CD4-positive, alpha-beta memory T cell (primary cell): ENCODE data around the gene ORM2. TPM values are rescaled to one million over a fixed set of nuclear protein-coding genes. Genes with fewer than 3 reads are reported as not detected.
"Not testable (repeated sequence)": the region's sequence is repeated elsewhere in the genome, so short reads cannot be mapped to it uniquely, and the experiment has no call there.

Experiments
- CTCF ChIA-PET: fragments of 350-600 bp; sonication (Branson Sonifier 250); formaldehyde crosslinking; loops from one replicate; lab custom pipeline; 2021; ENCODE audit warnings: inconsistent platforms; ENCODE audit not compliant: partially characterized antibody; lab: Charles Lee
- POLR2A ChIA-PET: fragments of 350-600 bp; sonication (Branson Sonifier 250); formaldehyde crosslinking; loops from one replicate; lab custom pipeline; 2021; ENCODE audit not compliant: partially characterized antibody; lab: Charles Lee
- DNase-seq, 5 donors: peaks; one replicate each; pipeline versions ENCODE4 v3.0.0 to v3.0.0-alpha.2; 2020 to 2022; ENCODE audit warnings: mixed read lengths in 1 of 5
- H3K27ac ChIP-seq: one replicate; pipeline ENCODE4 v1.7.0; 2013; ENCODE audit warnings: low read depth, low read length
- H3K27me3 ChIP-seq: 2 replicates; pipeline ENCODE4 v1.7.0; 2013; ENCODE audit warnings: mild to moderate bottlenecking, low read length, moderate library complexity; ENCODE audit not compliant: insufficient read depth
- H3K36me3 ChIP-seq: 2 replicates; pipeline ENCODE4 v1.7.0; 2013; ENCODE audit warnings: mild to moderate bottlenecking, low read length, moderate library complexity; ENCODE audit not compliant: insufficient read depth
- H3K4me1 ChIP-seq: 2 replicates; pipeline ENCODE4 v1.7.0; 2013; ENCODE audit warnings: mild to moderate bottlenecking, low read length, moderate library complexity; ENCODE audit not compliant: insufficient read depth
- H3K4me3 ChIP-seq, 2 donors: one replicate each; pipeline ENCODE4 v1.7.0; 2013; ENCODE audit warnings: low read length in 2 of 2, mild to moderate bottlenecking in 1 of 2
- H3K9me3 ChIP-seq, 2 donors: one replicate each; pipeline ENCODE4 v1.7.0; 2013; ENCODE audit warnings: low read length in 2 of 2, control low read depth in 1 of 2; ENCODE audit not compliant: control insufficient read depth in 1 of 2
- H3K27ac Mint-ChIP-seq, 7 donors: one replicate each; pipeline ENCODE4 v1.8.0; 2020 to 2021; ENCODE audit warnings: mixed read lengths in 7 of 7, mild to moderate bottlenecking in 6 of 7, inconsistent platforms in 3 of 7, moderate library complexity in 3 of 7
- H3K27me3 Mint-ChIP-seq, 2 donors: one replicate each; pipeline ENCODE4 v1.8.0; 2020 to 2021; ENCODE audit warnings: mixed read lengths in 2 of 2
- H3K36me3 Mint-ChIP-seq, 2 donors: one replicate each; pipeline ENCODE4 v1.8.0; 2020 to 2021; ENCODE audit warnings: mixed read lengths in 2 of 2, inconsistent platforms in 1 of 2, mild to moderate bottlenecking in 1 of 2
- H3K4me1 Mint-ChIP-seq, 4 donors: one replicate each; pipeline ENCODE4 v1.8.0; 2020 to 2021; ENCODE audit warnings: mixed read lengths in 4 of 4, mild to moderate bottlenecking in 1 of 4
- H3K4me3 Mint-ChIP-seq, 8 donors: one replicate each; pipeline ENCODE4 v1.8.0; 2020 to 2021; ENCODE audit warnings: mixed read lengths in 8 of 8, mild to moderate bottlenecking in 7 of 8, moderate library complexity in 6 of 8, inconsistent platforms in 3 of 8
- H3K9me3 Mint-ChIP-seq, 8 donors: one replicate each; pipeline ENCODE4 v1.8.0; 2020 to 2021; ENCODE audit warnings: mixed read lengths in 8 of 8, mild to moderate bottlenecking in 5 of 8, inconsistent platforms in 3 of 8, moderate library complexity in 1 of 8
- intact Hi-C: fragments of 100-400 bp; cut with micrococcal nuclease; formaldehyde crosslinking; loops from one replicate; pipeline ENCODE4 v1.15.1; 2023
- polyA plus RNA-seq, 2 donors: library from polyadenylated mRNA; unstranded; fragments of 300-500 nt; fragmentation: Illumina TruSeq; gene quantifications; one replicate each; pipeline ENCODE4 v1.2.3, GENCODE V29; 2021
- total RNA-seq, 2 experiments: library from RNA; stranded (reverse); gene quantifications; one replicate each; pipeline ENCODE4 v1.2.3, GENCODE V29; 2021

ORM2 gene
- not detected for total RNA-seq
- polyA plus RNA-seq: not detected

GRCh38 chr9:114329625-114330022 is at the start of gene ORM2:
ORM2 (plus strand) TSS chr9:114329869; CDS start chr9:114329905, 36 bp downstream.
- DNase-seq, POLR2A ChIA-PET, CTCF ChIA-PET, H3K27me3 ChIP-seq, H3K4me3 ChIP-seq, H3K9me3 Mint-ChIP-seq, H3K4me1 ChIP-seq, H3K36me3 ChIP-seq, H3K27me3 Mint-ChIP-seq, H3K27ac ChIP-seq, H3K4me3 Mint-ChIP-seq, H3K36me3 Mint-ChIP-seq, H3K9me3 ChIP-seq: not testable (repeated sequence)
- intact Hi-C loops: loop anchor here (10.0 kb wide), 1 partner anchor 175 kb away; the partner anchor contains the start of gene WHRN
- Mint-ChIP-seq H3K4me1 (peaks cover 7 to 22% (median 16%) of the 10 kb centered on the region in 4 donors), H3K27ac (peak within 1 kb of the TSS in 5 of 7 donors; percentile 43 to 93 (median 48))

GRCh38 chr9:114280636-114281472 is 48.8 kb upstream of the ORM2 start:
- H3K27me3 ChIP-seq: no peaks in the 10 kb centered on the region
- no peak overlapping the region for H3K4me3 Mint-ChIP-seq
- intact Hi-C loops: no loop called here
- no peak overlapping the region for H3K27ac ChIP-seq
- H3K4me1 ChIP-seq: no peaks in the 10 kb centered on the region
- no peak for DNase-seq
- no peaks in the 10 kb centered on the region for H3K9me3 ChIP-seq
- peak overlapping the region in 1 of 7 donors; percentile 2 for H3K27ac Mint-ChIP-seq
- ChIA-PET CTCF (no interaction called here), POLR2A (no interaction called here)
- peaks cover 0 to 3% (median 0%) of the 10 kb centered on the region in 8 donors for H3K9me3 Mint-ChIP-seq
- no peaks in the 10 kb centered on the region for H3K36me3 ChIP-seq
- no peak overlapping the region for H3K4me3 ChIP-seq
- peaks cover 0 to 1% of the 10 kb centered on the region in 2 donors for H3K27me3 Mint-ChIP-seq
- H3K4me1 Mint-ChIP-seq: no peaks in the 10 kb centered on the region
- H3K36me3 Mint-ChIP-seq: no peaks in the 10 kb centered on the region

DNA sequence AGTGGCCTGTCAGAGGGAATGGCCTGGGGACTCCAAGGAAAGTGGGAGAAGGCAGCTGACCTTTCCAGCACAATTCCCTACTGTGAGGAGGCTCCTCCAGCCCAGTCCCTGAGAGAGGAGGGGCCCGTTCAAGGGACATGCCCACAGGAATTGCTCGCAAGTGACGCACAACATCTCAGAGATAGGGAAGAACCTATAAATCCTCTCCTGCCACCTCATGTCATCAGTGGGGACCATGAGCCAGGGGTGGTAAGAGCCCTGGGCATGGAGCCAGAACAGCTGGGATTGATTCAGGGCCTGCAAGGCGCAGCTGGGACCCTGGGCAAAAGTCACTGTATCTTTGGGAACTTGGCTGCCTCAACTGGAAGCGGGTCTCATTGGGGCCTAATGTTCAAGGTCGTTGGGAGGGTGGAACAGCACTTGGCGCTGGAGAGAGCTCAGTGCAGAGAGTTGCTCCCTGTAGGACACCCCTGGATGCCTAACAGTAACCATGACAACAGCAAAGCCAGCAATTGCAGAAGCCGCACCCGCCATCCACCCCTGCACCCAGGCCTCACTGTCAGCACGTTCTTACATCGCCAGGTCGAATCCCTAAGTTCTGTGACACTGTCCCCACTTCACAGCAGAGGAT is 48.1 kb upstream of the ORM2 start:
- H3K4me1 ChIP-seq: no peaks in the 10 kb centered on the region

GRCh38 chr9:114282104-114282485 is 47.6 kb upstream of the ORM2 start:
- intact Hi-C loops: no loop called here
- ChIA-PET CTCF (interaction anchor here (0.7 kb wide), 1 partner anchor 9 kb away, joined by 3 read pairs; no protein-coding TSS in a partner anchor), POLR2A (no interaction called here)
- Histone ChIP-seq H3K4me1 (no peaks in the 10 kb centered on the region), H3K9me3 (no peaks in the 10 kb centered on the region), H3K36me3 (no peaks in the 10 kb centered on the region), H3K4me3 (no peak overlapping the region), H3K27ac (no peak overlapping the region), H3K27me3 (no peaks in the 10 kb centered on the region)
- Mint-ChIP-seq H3K27ac (no peak overlapping the region), H3K4me3 (no peak overlapping the region), H3K27me3 (peaks cover 0 to 1% of the 10 kb centered on the region in 2 donors), H3K9me3 (peaks cover 0 to 3% (median 0%) of the 10 kb centered on the region in 8 donors), H3K4me1 (no peaks in the 10 kb centered on the region), H3K36me3 (no peaks in the 10 kb centered on the region)
- no peak for DNase-seq

More for the DNA sequence above, 48.1 kb upstream of the ORM2 start:
- no peak overlapping the region for H3K27ac Mint-ChIP-seq
- H3K4me3 Mint-ChIP-seq: no peak overlapping the region
- ChIA-PET POLR2A (no interaction called here), CTCF (interaction anchor here (0.7 kb wide), 1 partner anchor 9 kb away, joined by 3 read pairs; no protein-coding TSS in a partner anchor)
- H3K9me3 Mint-ChIP-seq: peaks cover 0 to 3% (median 0%) of the 10 kb centered on the region in 8 donors
- intact Hi-C loops: no loop called here
- Histone ChIP-seq H3K36me3 (no peaks in the 10 kb centered on the region), H3K4me3 (no peak overlapping the region), H3K27ac (no peak overlapping the region), H3K27me3 (no peaks in the 10 kb centered on the region), H3K9me3 (no peaks in the 10 kb centered on the region)
- no peaks in the 10 kb centered on the region for H3K4me1 Mint-ChIP-seq
- H3K36me3 Mint-ChIP-seq: no peaks in the 10 kb centered on the region
- H3K27me3 Mint-ChIP-seq: peaks cover 0 to 1% of the 10 kb centered on the region in 2 donors
- peak in 1 of 5 donors; percentile 31 for DNase-seq

DNA sequence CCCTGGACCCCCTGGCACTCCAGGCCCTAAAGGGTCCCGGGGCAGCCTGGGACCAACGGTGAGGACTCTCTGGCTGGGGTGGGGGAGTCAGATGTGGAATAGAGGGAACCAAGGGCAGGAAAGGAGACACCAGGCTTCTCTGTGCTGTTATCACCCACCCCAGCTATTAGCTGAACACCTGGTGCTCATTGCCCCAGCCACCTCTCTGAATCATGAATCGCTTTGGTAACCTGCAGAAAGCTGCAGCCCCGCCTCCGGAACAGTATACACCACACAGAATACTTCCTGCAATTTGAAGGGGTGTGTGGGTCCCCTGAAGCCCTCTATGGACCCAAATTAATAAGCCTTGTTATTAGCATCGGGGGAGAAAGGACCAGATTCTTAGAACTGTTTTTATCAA is 47.2 kb upstream of the ORM2 start:
- Mint-ChIP-seq H3K9me3 (peaks cover 0 to 3% (median 0%) of the 10 kb centered on the region in 8 donors), H3K27me3 (peaks cover 0 to 1% of the 10 kb centered on the region in 2 donors)
- CTCF ChIA-PET: no interaction called here

GRCh38 chr9:114282926-114283325 is 46.7 kb upstream of the ORM2 start:
- peak overlapping the region in 1 of 7 donors; percentile 25 for H3K27ac Mint-ChIP-seq
- Histone ChIP-seq H3K27me3 (no peaks in the 10 kb centered on the region), H3K4me3 (no peak overlapping the region), H3K9me3 (no peaks in the 10 kb centered on the region), H3K36me3 (no peaks in the 10 kb centered on the region), H3K27ac (no peak overlapping the region), H3K4me1 (no peaks in the 10 kb centered on the region)
- no peaks in the 10 kb centered on the region for H3K36me3 Mint-ChIP-seq
- POLR2A ChIA-PET: no interaction called here
- no peaks in the 10 kb centered on the region for H3K4me1 Mint-ChIP-seq
- peaks cover 0 to 2% (median 0%) of the 10 kb centered on the region in 8 donors for H3K9me3 Mint-ChIP-seq
- DNase-seq: peak in 1 of 5 donors; percentile 29
- intact Hi-C loops: no loop called here
- CTCF ChIA-PET: no interaction called here
- no peak overlapping the region for H3K4me3 Mint-ChIP-seq
- H3K27me3 Mint-ChIP-seq: peaks cover 0 to 1% of the 10 kb centered on the region in 2 donors

More for the DNA sequence above, 47.2 kb upstream of the ORM2 start:
- H3K4me3 Mint-ChIP-seq: no peak overlapping the region
- no peaks in the 10 kb centered on the region for H3K36me3 Mint-ChIP-seq
- H3K27ac Mint-ChIP-seq: peak overlapping the region in 1 of 7 donors; percentile 25
- intact Hi-C loops: no loop called here
- H3K27me3 ChIP-seq: no peaks in the 10 kb centered on the region
- no peak for DNase-seq
- H3K9me3 ChIP-seq: no peaks in the 10 kb centered on the region
- no peaks in the 10 kb centered on the region for H3K36me3 ChIP-seq
- no peak overlapping the region for H3K4me3 ChIP-seq
- no peaks in the 10 kb centered on the region for H3K4me1 Mint-ChIP-seq
- POLR2A ChIA-PET: no interaction called here
- H3K27ac ChIP-seq: no peak overlapping the region
- no peaks in the 10 kb centered on the region for H3K4me1 ChIP-seq

DNA sequence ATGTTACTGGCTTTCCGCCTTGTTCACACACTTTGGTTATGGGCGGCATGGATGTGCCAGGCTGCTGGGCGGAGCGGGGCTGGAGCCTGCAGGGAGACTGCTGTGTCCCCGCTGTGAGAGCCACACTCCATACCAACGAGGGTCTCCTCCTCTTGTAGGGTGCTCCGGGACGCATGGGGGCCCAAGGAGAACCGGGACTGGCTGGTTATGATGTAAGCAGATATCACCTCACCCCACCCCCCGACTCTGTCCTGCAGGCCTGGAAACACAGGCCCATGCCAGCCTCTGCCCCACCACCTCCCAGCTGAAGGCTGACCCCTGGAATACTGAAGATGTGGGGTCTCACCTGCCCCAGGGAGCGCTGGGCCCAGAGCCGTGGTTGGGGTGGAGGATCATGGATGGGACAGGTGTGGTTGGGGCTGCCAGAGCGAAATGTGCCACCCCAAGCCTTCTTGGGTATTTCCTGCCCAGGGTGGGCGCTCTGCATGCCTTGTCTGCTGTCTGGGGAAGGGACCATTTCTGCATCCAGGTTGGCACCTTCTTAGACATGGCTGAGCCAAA is 46.0 kb upstream of the ORM2 start:
- peak in 1 of 5 donors; percentile 7 for DNase-seq
- H3K4me3 Mint-ChIP-seq: no peak overlapping the region
- H3K36me3 ChIP-seq: no peaks in the 10 kb centered on the region
- H3K4me3 ChIP-seq: no peak overlapping the region
- intact Hi-C loops: no loop called here
- CTCF ChIA-PET: no interaction called here
- no peaks in the 10 kb centered on the region for H3K9me3 Mint-ChIP-seq
- H3K27ac ChIP-seq: no peak overlapping the region
- H3K4me1 Mint-ChIP-seq: no peaks in the 10 kb centered on the region
- no peaks in the 10 kb centered on the region for H3K27me3 ChIP-seq
- no peaks in the 10 kb centered on the region for H3K4me1 ChIP-seq
- H3K27ac Mint-ChIP-seq: no peak overlapping the region
- POLR2A ChIA-PET: no interaction called here
- no peaks in the 10 kb centered on the region for H3K36me3 Mint-ChIP-seq
- H3K27me3 Mint-ChIP-seq: peaks cover 0 to 1% of the 10 kb centered on the region in 2 donors
- no peaks in the 10 kb centered on the region for H3K9me3 ChIP-seq
